Activated T-helper 1 cell treated with anti-CD3 and anti-CD28 coated beads, Interleukin-12 subunit alpha, Interleukin-12 subunit beta, Interleukin-2, Interleukin-4 antibody, amounts not matched to agents 30 ng/mL and 10 ng/mL and 1 ng/mL, durations not matched to agents 14 hours and 24 hours and 36 hours (primary cell): Measurements from ENCODE around the gene NEUROD1. TPM values are rescaled to one million over a fixed set of nuclear protein-coding genes. Genes with fewer than 3 reads are reported as not detected.

Experiments
- DNase-seq: peaks from one replicate; pipeline ENCODE4 v3.0.0; 2021; ENCODE audit warnings: low spot score
- H3K27ac Mint-ChIP-seq: one replicate; pipeline ENCODE4 v1.8.0; 2021; ENCODE audit warnings: mild to moderate bottlenecking, mixed read lengths
- H3K27me3 Mint-ChIP-seq: one replicate; pipeline ENCODE4 v1.8.0; 2022; ENCODE audit warnings: mild to moderate bottlenecking, moderate library complexity, mixed read lengths; ENCODE audit not compliant: insufficient read depth
- H3K36me3 Mint-ChIP-seq: one replicate; pipeline ENCODE4 v1.8.0; 2021; ENCODE audit warnings: low read depth, mixed read lengths
- H3K4me1 Mint-ChIP-seq: one replicate; pipeline ENCODE4 v1.8.0; 2021; ENCODE audit warnings: low read depth, mixed read lengths
- H3K4me3 Mint-ChIP-seq: one replicate; pipeline ENCODE4 v1.8.0; 2021; ENCODE audit warnings: mild to moderate bottlenecking, moderate library complexity, mixed read lengths
- H3K9me3 Mint-ChIP-seq: one replicate; pipeline ENCODE4 v1.8.0; 2021; ENCODE audit warnings: mixed read lengths
- intact Hi-C: fragments of 100-400 bp; cut with micrococcal nuclease; formaldehyde crosslinking; loops from one replicate; pipeline ENCODE4 v1.15.1; 2024
- total RNA-seq: library from RNA; stranded (reverse); gene quantifications from 2 replicates; pipeline ENCODE4 v1.2.3, GENCODE V29; 2022

NEUROD1 gene
- total RNA-seq, 1 donor from 2014 or later = not detected

DNA sequence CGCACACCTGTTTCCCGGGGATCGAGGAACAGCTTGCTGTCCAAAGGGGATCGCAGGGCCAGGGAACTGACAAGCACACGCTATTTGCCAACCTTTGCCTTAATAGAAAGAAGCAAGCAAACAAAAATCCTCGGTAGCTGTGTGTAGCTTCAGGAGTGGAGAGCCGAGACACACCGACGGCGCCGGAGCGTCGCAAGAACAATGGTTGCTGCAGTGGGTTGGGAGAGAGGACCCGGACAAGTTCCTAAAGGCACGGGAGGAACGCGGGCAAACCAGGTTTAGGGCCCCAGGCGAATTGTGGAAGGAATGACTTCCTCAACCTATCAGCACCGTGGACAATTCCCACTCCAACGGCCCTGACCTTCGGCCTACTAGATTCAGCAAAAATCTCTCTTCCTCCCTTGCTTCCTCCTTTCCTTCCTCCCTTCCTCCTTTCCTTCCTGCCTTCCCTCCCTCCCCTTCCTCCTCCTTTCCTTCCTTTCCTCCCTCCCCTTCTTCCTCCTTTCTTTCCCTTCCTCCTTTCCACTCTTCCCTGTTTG lies 4.9 kb upstream of the NEUROD1 start:
- H3K4me3 Mint-ChIP-seq = no peak overlapping the region
- intact Hi-C loops = loop anchor here (10.0 kb wide), 1 partner anchor 390 kb away; no protein-coding TSS in a partner anchor
- peaks cover 22% of the 10 kb centered on the region for H3K4me1 Mint-ChIP-seq
- no peak for DNase-seq
- H3K27me3 Mint-ChIP-seq = peaks cover 70% of the 10 kb centered on the region
- H3K36me3 Mint-ChIP-seq = peaks cover 4% of the 10 kb centered on the region
- peaks cover 8% of the 10 kb centered on the region for H3K9me3 Mint-ChIP-seq
- no peak overlapping the region for H3K27ac Mint-ChIP-seq

DNA sequence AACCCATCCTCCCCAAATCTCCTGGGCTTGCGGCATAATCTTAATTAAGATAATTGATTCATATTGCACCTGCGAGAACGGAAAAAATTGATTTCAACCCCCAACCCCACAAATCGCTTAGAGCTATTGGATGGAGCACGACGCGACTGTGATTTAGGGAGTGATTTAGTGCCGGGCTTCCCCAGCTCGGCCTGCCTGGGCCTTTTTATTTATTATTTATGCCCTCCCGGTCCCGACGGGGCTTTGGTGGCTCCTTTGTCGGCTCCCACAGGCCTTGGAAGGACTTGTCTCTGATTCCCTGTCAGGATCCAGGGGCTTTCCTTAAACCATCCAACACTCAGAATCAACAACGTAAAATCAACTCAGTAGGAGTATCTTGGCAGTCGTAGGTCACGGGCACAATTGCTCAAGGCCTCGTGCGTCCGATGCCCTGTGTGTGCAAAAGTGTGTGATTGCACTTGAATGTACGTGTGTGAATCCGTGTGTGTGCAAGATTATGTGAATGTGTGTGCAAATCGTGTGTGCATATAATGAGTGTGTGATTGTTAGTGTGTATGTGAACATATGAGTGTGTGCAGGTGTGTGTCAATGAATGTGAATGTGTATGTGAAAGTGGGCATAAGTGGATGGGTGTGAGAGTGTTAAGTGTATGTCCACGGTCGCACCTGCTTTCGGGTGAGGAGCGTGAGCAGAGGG lies 4.3 kb upstream of the NEUROD1 start:
- H3K36me3 Mint-ChIP-seq = peaks cover 4% of the 10 kb centered on the region
- intact Hi-C loops = loop anchor here (10.0 kb wide), 1 partner anchor 390 kb away; no protein-coding TSS in a partner anchor

DNA sequence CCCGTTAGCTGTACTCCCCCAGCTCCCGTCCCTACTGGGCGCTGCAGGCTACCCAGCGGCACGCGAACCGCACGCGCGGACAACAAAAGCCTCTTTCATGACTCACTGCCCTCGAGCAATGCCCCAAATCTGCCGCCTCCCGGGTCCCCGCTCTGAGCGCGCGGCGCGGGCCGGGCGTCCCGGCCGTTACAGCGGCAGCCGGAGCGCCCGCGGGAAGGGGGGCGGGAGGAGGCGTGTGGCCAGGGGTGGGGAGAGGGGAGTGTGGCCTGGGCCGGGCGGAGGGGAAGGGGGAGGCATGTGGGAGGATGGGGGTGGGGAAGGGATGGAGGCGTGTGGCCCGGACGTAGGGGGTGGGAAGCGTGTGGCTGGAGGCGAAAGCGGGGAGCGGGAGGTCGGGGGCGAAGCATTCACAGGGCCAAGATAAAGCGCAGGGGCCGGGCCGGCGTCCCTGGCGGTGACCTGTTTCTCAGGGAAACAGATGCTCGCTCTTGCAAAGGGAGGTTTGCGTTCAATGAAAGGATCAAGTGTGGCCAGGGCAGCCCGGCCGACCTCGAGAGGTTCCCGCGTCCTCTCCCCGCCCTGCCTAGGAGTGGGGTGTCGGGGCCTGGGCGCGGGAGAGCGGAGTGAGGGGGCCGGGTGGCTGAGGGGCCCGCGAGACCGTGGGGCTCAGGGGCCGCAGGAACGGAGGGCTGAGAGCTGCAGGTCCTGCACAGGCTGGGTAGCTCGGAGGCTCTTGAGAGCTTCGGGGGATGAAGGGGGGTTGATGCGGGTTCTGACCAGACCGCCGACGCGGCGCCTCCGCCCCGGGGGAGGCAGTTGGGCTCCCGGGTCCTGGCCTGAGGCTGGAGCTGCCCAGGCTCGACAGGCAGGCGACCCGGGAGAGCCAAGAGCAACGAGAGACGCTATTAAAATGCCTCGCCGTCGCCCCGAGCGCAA lies 3.5 kb upstream of the NEUROD1 start:
- Mint-ChIP-seq H3K27me3 (peaks cover 83% of the 10 kb centered on the region), H3K4me1 (peaks cover 31% of the 10 kb centered on the region), H3K4me3 (peak overlapping the region; percentile 44), H3K27ac (no peak overlapping the region), H3K9me3 (peaks cover 19% of the 10 kb centered on the region), H3K36me3 (peaks cover 7% of the 10 kb centered on the region)
- no peak for DNase-seq
- intact Hi-C loops = loop anchor here (10.0 kb wide), 1 partner anchor 389 kb away; no protein-coding TSS in a partner anchor

More for the DNA sequence above, 4.3 kb upstream of the NEUROD1 start:
- Mint-ChIP-seq H3K9me3 (peaks cover 11% of the 10 kb centered on the region), H3K4me3 (no peak overlapping the region), H3K27me3 (peaks cover 76% of the 10 kb centered on the region), H3K27ac (no peak overlapping the region), H3K4me1 (peaks cover 23% of the 10 kb centered on the region)
- DNase-seq = no peak

DNA sequence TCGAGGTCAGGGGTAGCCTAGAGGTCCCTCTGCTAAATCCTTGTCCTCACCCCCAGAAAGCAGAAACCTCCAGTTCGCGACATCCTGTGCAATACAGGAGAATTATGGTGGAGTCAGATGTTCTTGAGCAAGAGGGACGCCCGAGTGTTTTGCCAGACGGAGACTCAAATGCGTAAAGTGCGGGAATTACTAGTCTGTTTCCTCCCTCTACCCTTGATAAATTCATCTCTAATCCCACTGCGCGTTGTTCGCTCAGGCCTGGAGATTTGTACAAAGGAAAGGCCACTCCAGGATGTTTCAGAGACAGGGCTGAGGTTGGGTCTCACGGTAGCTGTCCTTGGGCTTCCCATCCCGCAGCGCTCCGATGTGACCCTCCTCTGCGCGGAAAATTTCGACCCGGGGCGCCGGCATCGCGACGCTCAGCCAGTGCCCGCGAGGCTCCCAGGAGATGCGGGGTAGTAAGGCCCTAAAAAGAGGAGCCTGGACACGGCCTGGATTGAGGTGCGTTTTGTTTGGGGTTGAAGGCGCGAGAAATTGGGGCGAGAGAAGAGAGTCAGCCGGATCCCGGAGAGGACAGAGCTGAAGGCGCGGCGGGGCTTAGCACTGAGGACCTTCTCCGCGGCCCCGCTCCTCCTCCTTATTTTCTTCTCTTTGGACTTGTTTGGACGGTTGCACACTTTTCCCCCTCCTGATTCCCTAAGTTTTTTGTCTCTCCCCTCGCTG lies 2.6 kb upstream of the NEUROD1 start:
- Mint-ChIP-seq H3K27me3 (peaks cover 88% of the 10 kb centered on the region), H3K27ac (peak overlapping the region; percentile 10), H3K4me3 (peak overlapping the region; percentile 44), H3K9me3 (peaks cover 25% of the 10 kb centered on the region), H3K4me1 (peaks cover 37% of the 10 kb centered on the region), H3K36me3 (peaks cover 9% of the 10 kb centered on the region)
- DNase-seq = no peak
- intact Hi-C loops = loop anchor here (10.0 kb wide), 1 partner anchor 388 kb away; no protein-coding TSS in a partner anchor

DNA sequence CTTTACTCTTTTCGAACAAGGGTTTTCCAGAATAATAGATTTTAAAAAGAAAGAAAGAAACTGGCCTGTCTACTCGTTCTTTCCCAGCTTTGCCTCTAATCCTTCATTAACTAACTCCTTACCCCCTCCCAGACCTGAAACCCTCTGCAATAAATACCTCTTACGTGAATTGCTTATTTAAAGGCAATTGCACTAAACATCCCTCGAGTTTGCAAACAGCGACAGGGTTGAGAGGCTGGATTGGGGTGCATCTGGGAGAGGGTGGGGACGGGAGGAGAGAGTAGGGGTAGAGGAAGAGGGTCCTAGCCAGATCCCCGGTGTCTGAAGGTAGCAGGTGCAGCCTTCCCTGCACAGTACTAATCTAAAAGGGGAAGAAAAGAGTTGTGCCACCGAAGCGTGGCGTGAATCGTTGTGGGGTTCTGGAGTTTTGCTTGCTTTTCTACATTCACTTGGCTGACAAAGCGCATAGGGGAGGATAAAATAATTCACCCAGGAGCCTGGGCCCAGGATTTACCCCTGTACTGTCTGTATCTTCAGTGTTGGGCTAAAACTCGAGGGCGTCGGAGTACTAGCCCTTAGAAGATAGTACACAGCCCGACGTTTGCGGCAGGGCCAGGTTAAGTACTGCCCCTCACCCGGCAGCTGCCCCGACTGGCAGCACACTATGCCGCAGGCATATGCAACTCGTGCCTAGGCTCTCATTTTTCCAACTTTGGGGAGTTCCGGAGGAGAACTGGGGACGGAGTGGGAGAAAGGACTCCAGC lies 1.9 kb upstream of the NEUROD1 start:
- intact Hi-C loops = loop anchor here (10.0 kb wide), 1 partner anchor 387 kb away; no protein-coding TSS in a partner anchor
- peak overlapping the region; percentile 25 for H3K4me3 Mint-ChIP-seq

DNA sequence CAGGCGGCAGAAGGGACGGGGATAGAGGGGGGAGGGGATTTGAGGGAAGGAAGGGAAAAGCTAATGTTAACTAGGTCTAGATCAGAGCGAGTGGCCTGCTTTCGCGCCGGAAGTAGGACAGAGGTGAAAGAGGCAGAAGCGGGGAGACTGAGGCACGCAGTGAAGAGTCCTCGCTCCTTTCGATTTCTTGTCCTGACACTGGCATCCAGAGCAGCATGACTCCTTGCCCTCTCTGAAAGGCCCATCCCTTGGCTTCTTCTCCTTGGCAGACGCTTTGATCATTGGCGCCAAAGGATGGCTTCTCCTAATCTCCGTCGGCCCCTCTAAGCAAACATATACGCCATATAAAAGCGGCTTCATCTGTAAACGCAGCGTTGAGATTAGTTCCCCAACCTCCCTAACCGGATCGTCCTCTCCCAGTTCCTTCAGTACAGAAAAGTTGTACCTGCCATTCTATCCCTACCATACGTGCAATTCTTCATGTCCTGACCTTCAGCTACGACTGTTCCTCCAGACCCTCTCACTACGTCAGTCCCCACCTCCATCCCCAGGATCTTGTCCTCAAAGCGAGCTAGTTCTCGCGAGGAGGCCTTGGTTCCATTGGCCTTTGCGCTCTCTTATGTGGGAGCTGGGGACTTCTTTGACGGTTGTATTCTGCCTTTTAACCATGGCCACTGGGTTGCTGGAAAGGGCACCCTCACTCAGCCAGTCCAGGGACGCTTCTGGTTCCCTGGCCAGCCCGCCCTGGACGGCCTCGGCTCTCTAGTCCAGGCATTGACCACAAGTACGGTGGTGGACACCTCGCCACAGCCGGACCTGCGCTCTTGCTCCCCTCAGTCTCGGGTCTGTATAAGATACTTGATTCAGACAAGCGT lies 857 bp upstream of the NEUROD1 start:
- Mint-ChIP-seq H3K4me3 (peak overlapping the region; percentile 25), H3K9me3 (peaks cover 27% of the 10 kb centered on the region), H3K27me3 (peaks cover 84% of the 10 kb centered on the region), H3K4me1 (peaks cover 40% of the 10 kb centered on the region), H3K36me3 (peaks cover 9% of the 10 kb centered on the region), H3K27ac (peak overlapping the region; percentile 85)
- intact Hi-C loops = loop anchor here (2.0 to 10.0 kb wide), 2 partner anchors 24 to 386 kb away; partner anchors contain the start of gene CERKL
- no peak for DNase-seq

More for the DNA sequence above, 1.9 kb upstream of the NEUROD1 start:
- Mint-ChIP-seq H3K27me3 (peaks cover 86% of the 10 kb centered on the region), H3K36me3 (peaks cover 9% of the 10 kb centered on the region), H3K9me3 (peaks cover 27% of the 10 kb centered on the region), H3K4me1 (peaks cover 40% of the 10 kb centered on the region), H3K27ac (peak overlapping the region; percentile 53)
- DNase-seq = no peak

DNA sequence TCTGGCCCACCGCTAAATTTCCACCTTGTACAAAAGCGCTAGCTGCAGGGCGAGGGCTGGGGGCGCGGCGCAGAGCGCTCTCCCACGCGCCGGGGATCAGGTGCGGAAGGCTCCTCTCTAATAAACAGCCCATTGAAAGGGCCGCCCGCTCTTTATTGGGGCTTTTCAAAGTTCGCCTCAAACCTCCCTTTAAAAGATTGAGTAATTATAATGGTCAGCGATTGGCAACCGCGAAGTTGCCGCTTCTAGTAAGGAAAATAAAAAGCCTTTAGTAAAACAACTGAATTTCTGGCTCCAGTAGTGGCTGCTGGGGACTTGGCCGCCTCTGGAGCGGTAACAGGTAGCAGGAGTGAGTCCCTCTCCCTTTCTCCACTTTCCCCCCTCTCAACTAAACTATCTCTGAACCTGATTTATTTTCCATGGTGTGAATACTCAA lies 755 bp downstream of the NEUROD1 start:
- Mint-ChIP-seq H3K27ac (peak overlapping the region; percentile 78), H3K9me3 (peaks cover 27% of the 10 kb centered on the region), H3K4me1 (peaks cover 40% of the 10 kb centered on the region), H3K36me3 (peaks cover 9% of the 10 kb centered on the region), H3K27me3 (peaks cover 80% of the 10 kb centered on the region), H3K4me3 (no peak overlapping the region)
- DNase-seq = no peak
- intact Hi-C loops = no loop called here

DNA sequence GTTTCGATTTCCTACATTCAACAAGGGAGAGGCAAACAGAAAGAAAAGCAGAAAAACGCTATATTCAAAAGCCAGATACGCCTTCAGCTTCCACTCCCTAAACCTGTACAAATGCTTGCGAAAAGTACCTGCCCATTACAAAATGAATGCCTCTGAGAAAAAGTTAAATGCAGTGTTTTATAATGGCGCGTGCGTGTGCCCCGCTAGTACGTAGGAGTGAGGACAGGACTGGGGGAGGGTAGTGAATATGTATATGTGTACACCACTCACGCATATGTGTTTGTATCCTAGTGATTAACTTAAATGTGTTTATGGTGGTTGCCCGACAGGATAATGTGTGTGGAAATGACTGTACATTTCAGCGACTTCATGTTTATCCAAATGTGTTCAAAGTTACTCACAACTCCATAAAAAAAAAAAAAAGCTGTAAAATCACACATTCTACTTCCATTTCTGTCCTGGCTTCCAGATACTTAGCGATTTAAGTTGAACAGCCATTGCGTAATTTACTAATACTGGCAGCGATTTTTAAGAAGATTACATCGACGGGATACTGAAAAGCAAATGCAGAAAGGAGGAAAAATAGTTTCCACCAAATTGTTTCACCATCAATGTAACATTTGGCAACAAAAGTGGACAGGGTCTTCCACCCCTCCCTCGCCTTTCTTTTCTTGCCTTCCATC lies 1.3 kb downstream of the NEUROD1 start:
- Mint-ChIP-seq H3K36me3 (peaks cover 9% of the 10 kb centered on the region), H3K9me3 (peaks cover 27% of the 10 kb centered on the region), H3K4me1 (peaks cover 40% of the 10 kb centered on the region), H3K27me3 (peaks cover 82% of the 10 kb centered on the region), H3K4me3 (no peak overlapping the region), H3K27ac (peak overlapping the region; percentile 82)
- no peak for DNase-seq
- intact Hi-C loops = no loop called here

DNA sequence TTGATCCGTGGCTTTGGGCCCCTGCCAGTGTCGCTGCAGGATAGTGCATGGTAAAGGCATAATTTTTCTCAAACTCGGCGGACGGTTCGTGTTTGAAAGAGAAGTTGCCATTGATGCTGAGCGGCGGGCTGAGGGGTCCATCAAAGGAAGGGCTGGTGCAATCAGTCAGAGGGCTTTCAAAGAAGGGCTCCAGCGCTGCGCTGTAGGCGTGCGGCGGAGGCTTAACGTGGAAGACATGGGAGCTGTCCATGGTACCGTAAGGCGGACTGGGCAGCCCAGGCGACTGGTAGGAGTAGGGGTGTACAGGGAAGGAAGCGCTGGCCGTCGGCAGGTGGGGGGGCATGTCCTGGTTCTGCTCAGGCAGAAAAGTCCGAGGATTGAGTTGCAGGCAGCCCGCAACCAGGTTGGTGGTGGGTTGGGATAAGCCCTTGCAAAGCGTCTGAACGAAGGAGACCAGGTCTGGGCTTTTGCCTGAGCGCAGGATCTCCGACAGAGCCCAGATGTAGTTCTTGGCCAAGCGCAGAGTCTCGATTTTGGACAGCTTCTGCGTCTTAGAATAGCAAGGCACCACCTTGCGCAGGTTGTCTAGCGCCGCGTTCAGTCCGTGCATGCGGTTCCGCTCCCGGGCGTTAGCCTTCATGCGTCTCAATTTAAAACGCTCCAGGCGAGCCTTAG lies 2.3 kb downstream of the NEUROD1 start:
- peaks cover 40% of the 10 kb centered on the region for H3K4me1 Mint-ChIP-seq
- peak overlapping the region; percentile 22 for H3K4me3 Mint-ChIP-seq
- H3K27me3 Mint-ChIP-seq = peaks cover 77% of the 10 kb centered on the region
- H3K36me3 Mint-ChIP-seq = peaks cover 9% of the 10 kb centered on the region
- peak; percentile 61 for DNase-seq
- intact Hi-C loops = no loop called here
- peaks cover 27% of the 10 kb centered on the region for H3K9me3 Mint-ChIP-seq
- H3K27ac Mint-ChIP-seq = peak overlapping the region; percentile 85

DNA sequence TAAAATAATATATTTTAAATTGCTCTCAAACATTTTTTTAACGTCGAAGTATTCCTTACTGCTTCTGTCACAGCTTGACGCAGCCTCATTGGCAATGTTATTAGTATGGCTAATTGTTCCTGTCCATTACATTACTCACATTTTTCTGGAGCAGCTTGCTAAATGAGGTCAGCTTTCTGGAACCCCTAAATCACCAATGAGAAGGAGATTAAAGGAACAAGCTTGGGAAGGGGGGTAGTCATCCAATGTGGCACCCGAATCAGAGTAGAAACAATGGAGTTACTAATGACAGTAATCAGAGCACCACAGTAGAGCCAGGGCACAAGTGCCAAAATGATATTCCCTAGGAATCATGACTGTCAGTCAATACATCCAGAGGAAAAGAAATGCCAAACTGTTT lies 5.1 kb downstream of the NEUROD1 start:
- no peak overlapping the region for H3K27ac Mint-ChIP-seq
- intact Hi-C loops = no loop called here
- peaks cover 4% of the 10 kb centered on the region for H3K36me3 Mint-ChIP-seq
- peaks cover 18% of the 10 kb centered on the region for H3K9me3 Mint-ChIP-seq
- H3K4me1 Mint-ChIP-seq = peaks cover 18% of the 10 kb centered on the region
- peaks cover 58% of the 10 kb centered on the region for H3K27me3 Mint-ChIP-seq
- no peak overlapping the region for H3K4me3 Mint-ChIP-seq
- no peak for DNase-seq
